ENCODE results near the gene STMN1.

STMN1 gene

DNA sequence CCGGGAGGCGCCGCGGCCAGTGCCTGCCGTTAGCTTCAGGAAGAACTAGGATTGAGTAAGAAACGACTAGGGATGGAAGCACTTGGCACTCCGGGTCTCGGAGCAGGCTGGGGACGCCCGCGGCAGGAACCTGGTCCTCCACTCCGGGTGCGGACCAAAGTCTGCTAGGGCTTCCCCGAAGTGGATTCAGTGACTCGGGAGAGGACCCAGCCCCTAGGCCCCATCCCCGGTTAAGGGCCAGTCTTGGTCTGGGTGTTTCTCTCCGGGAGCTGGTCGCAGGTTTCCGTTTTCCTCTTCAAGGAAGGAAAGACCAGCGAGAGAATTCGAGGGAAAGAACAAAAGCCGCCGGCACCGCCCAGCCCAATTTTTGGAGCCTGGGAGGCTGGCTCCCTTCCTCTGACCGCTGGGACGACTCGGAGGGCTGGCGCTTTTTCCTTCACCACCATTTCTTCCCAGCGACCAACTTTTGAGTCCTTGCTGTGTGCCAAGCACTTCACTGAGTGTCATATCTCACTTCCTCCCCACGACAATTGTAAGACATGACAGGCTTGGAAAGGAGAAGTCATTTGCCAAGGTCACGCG lies 16.8 kb upstream of the STMN1 start:
- DNase-seq (ENCODE audit: low read depth) = peak; percentile 84
- H3K4me3 ChIP-seq (ENCODE audit: low read depth, low read length) = peak overlapping the region; percentile 61
- TF ChIP-seq, protein P1, sequence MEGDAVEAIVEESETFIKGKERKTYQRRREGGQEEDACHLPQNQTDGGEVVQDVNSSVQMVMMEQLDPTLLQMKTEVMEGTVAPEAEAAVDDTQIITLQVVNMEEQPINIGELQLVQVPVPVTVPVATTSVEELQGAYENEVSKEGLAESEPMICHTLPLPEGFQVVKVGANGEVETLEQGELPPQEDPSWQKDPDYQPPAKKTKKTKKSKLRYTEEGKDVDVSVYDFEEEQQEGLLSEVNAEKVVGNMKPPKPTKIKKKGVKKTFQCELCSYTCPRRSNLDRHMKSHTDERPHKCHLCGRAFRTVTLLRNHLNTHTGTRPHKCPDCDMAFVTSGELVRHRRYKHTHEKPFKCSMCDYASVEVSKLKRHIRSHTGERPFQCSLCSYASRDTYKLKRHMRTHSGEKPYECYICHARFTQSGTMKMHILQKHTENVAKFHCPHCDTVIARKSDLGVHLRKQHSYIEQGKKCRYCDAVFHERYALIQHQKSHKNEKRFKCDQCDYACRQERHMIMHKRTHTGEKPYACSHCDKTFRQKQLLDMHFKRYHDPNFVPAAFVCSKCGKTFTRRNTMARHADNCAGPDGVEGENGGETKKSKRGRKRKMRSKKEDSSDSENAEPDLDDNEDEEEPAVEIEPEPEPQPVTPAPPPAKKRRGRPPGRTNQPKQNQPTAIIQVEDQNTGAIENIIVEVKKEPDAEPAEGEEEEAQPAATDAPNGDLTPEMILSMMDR (IDR thresholded peaks at IDR 0.05; ENCODE audit: low read depth, low read length) = no peak
- TF ChIP-seq, protein P2, sequence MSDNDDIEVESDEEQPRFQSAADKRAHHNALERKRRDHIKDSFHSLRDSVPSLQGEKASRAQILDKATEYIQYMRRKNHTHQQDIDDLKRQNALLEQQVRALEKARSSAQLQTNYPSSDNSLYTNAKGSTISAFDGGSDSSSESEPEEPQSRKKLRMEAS (IDR thresholded peaks at IDR 0.05; ENCODE audit: low read depth, low read length) = peak; percentile 33; the same call in 1 of the 2 replicates
- TF ChIP-seq POLR2A (IDR thresholded peaks at IDR 0.05; ENCODE audit: extremely low read depth, insufficient read length) (no peak), MYC (IDR thresholded peaks at IDR 0.05; ENCODE audit: low read depth, low read length) (0 out of 2 replicates have a peak, but pooled peaks have one; percentile 33)

DNA sequence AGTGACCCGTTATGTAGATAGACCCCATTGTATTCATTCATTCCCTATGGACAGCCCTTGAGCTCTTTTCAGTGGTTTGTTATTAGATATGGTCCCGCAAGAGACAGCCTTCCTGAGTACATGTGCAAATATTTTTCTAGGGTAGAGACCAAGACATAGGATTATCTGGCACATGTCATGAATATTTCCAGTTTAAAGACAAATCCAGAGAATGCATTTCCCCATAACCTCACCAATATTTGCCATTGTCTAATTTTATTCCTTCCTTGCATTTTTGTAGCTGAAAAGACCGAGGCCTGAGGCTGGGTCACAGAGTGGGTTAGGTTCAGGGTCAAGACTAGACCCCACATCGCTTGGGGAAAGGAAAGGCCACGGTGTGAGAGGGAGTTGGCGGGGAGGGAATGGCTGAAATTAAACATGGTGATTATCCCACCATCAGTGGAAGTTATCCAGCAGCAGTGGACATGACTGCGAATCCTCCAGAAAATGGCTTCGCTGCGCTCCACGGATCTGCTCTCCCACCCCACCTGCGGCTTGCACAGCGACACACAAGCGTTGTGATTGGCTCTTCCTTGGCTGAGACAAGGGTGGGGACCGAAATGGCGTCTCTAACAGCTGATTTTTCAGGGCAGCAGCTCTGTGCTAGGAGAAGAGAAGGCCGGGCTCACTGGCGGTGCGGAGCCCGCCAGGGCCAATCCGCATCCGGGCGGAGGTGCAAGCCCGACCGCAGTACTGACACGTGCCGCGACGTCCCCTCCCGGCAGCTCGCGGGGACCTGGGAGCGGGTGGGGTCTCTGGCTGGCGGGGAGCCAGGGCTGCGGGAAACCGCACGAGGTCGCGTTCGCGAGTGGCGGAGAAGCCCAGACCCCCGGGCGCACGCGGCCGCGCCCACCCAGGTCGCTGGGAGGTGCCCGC lies 16.1 kb upstream of the STMN1 start:
- DNase-seq (ENCODE audit: low read depth) = peak; percentile 92
- peak overlapping the region; percentile 61 for H3K4me3 ChIP-seq (ENCODE audit: low read depth, low read length)
- TF ChIP-seq, protein P1 (IDR thresholded peaks at IDR 0.05; ENCODE audit: low read depth, low read length) = no peak
- peak; percentile 79 for TF ChIP-seq MYC (IDR thresholded peaks at IDR 0.05; ENCODE audit: low read depth, low read length)
- TF ChIP-seq, protein P2 (IDR thresholded peaks at IDR 0.05; ENCODE audit: low read depth, low read length) = peak; percentile 91

DNA sequence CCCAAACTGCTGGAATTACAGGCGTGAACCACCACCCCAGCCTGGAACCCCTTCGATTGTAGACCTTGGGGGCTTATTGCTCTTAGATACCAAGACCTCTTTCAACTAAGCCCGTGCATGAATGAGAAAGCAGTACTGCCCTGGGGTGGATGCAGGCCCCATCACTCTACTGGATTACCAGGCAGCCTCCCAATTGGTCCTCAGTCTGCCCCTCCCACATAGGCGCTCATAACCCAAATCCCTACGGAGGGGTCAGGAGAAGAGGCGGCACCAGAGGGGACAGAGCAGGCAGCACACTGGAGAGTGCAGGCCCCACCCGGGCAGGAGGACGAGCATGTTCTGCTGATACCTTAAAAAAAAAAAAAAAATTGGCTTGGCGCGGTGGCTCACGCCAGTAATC lies 12.4 kb upstream of the STMN1 start:
- TF ChIP-seq, protein P2 (IDR thresholded peaks at IDR 0.05; ENCODE audit: low read depth, low read length) = no peak
- TF ChIP-seq, protein P1 (IDR thresholded peaks at IDR 0.05; ENCODE audit: low read depth, low read length) = no peak
- no peak for TF ChIP-seq POLR2A (IDR thresholded peaks at IDR 0.05; ENCODE audit: extremely low read depth, insufficient read length)
- TF ChIP-seq MYC (IDR thresholded peaks at IDR 0.05; ENCODE audit: low read depth, low read length) = no peak
- no peak overlapping the region for H3K4me3 ChIP-seq (ENCODE audit: low read depth, low read length)
- no peak for DNase-seq (ENCODE audit: low read depth)

DNA sequence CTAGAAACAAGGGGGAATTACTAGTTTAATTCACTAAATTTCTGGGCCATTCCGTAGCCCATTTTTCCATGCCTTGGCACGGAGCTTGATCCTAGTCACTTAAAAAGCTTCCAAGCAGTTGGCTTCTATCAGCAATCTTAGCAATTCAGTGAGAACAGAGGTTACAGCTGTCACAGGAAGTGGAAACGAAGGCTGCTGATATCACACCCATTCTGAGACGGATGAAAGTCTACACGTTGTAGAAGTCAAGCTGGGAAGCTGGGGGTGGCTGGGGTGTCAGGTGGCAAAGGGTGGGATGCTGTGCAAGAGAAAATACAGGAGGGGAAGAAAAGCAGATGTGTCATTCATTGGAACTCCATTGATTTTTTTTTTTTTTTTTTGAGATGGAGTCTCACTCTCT lies 11.8 kb upstream of the STMN1 start:
- no peak overlapping the region for H3K4me3 ChIP-seq (ENCODE audit: low read depth, low read length)
- DNase-seq (ENCODE audit: low read depth) = no peak
- no peak for TF ChIP-seq MYC (IDR thresholded peaks at IDR 0.05; ENCODE audit: low read depth, low read length)
- TF ChIP-seq, protein P2 (IDR thresholded peaks at IDR 0.05; ENCODE audit: low read depth, low read length) = no peak
- TF ChIP-seq, protein P1 (IDR thresholded peaks at IDR 0.05; ENCODE audit: low read depth, low read length) = no peak
- no peak for TF ChIP-seq POLR2A (IDR thresholded peaks at IDR 0.05; ENCODE audit: extremely low read depth, insufficient read length)

DNA sequence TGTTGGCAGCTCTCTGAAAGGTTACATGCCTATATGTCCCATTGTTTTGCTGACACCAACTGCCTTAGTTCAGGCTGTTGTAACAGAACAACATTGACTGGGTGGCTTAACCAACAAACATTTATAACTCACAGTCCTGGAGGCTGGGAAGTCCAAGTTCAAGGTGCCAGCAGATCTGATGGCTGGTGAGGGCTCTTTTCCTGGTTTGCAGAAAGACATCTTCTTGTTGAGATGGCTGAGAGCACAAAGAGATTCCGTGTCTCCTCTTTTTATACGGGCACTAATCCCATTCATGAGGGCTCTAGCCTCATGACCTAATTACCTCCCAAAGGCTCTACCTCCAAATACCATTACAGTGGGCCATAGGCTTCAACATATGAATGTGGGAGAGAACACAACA lies 10.2 kb upstream of the STMN1 start:
- no peak overlapping the region for H3K4me3 ChIP-seq (ENCODE audit: low read depth, low read length)
- no peak for DNase-seq (ENCODE audit: low read depth)
- TF ChIP-seq, protein P2 (IDR thresholded peaks at IDR 0.05; ENCODE audit: low read depth, low read length) = no peak
- TF ChIP-seq POLR2A (IDR thresholded peaks at IDR 0.05; ENCODE audit: extremely low read depth, insufficient read length) = no peak
- TF ChIP-seq, protein P1 (IDR thresholded peaks at IDR 0.05; ENCODE audit: low read depth, low read length) = no peak
- TF ChIP-seq MYC (IDR thresholded peaks at IDR 0.05; ENCODE audit: low read depth, low read length) = no peak
